Transverse colon (tissue), 4 donors: Measurements from ENCODE around the gene TCF19. TPM values are rescaled to one million over a fixed set of nuclear protein-coding genes. Genes with fewer than 3 reads are reported as not detected.

Experiments used
- DNase-seq: peaks from one replicate; pipeline ENCODE4 v3.0.0-alpha.2; 2019
- H3K27ac ChIP-seq, 4 donors: fragments of 200-600 bp; sonication (generic); 2 replicates each; pipeline ENCODE4 v1.5.1; 2016 to 2018; ENCODE audit warnings: inconsistent platforms in 4 of 4
- H3K27me3 ChIP-seq: fragments of 200-600 bp; sonication (generic); 2 replicates; pipeline ENCODE4 v1.5.1; 2017; ENCODE audit warnings: inconsistent platforms
- H3K36me3 ChIP-seq, 4 donors: fragments of 200-600 bp; sonication (generic); 2 replicates each; pipeline ENCODE4 v1.5.1; 2017 to 2019; ENCODE audit warnings: inconsistent platforms in 4 of 4
- H3K4me1 ChIP-seq, 4 donors: fragments of 200-600 bp; sonication (generic); 2 replicates each; pipeline ENCODE4 v1.5.1; 2017 to 2020; ENCODE audit warnings: inconsistent platforms in 4 of 4
- H3K4me3 ChIP-seq, 4 donors: fragments of 200-600 bp; sonication (generic); 1 replicate in 1 of 4; 2 replicates in 3 of 4; pipeline versions ENCODE4 v1.5.1 to v1.6.1; 2017 to 2019; ENCODE audit warnings: inconsistent platforms in 4 of 4
- H3K9me3 ChIP-seq, 2 donors: fragments of 200-600 bp; sonication (generic); 2 replicates each; pipeline ENCODE4 v1.5.1; 2017 to 2019; ENCODE audit warnings: inconsistent platforms in 2 of 2
- CTCF ChIP-seq, 5 experiments: fragments of 200-600 bp in 3 of 5; fragments of 450-650 bp in 2 of 5; sonication (generic) in 3 of 5; IDR thresholded peaks; 1 replicate in 2 of 5; 2 replicates in 3 of 5; pipeline ENCODE4 v1.5.1; 2016 to 2017; ENCODE audit warnings: antibody characterized with exemption in 5 of 5, inconsistent platforms in 3 of 5, mild to moderate bottlenecking in 2 of 5, moderate library complexity in 1 of 5
- EP300 ChIP-seq: sonication (generic); formaldehyde crosslinking; IDR thresholded peaks from one replicate; pipeline ENCODE4 v1.6.1; 2017; ENCODE audit warnings: antibody characterized with exemption, low read depth
- POLR2A ChIP-seq: fragments of 450-650 bp; IDR thresholded peaks from one replicate; pipeline ENCODE4 v1.6.1; 2016; ENCODE audit warnings: antibody characterized with exemption, mild to moderate bottlenecking, moderate library complexity
- POLR2AphosphoS5 ChIP-seq, 3 donors: sonication (generic); formaldehyde crosslinking; IDR thresholded peaks; one replicate each; pipeline ENCODE4 v1.6.1; 2016; ENCODE audit warnings: antibody characterized with exemption in 3 of 3
- WGBS, 2 donors: methylation state at CpG; one replicate each; pipeline ENCODE4 v1.1.5; 2018; ENCODE audit warnings: low coverage in 1 of 2; 5-methylcytosine and 5-hydroxymethylcytosine counted together
- in situ Hi-C, 4 donors: fragments of 200-750 bp; cut with MboI; loops; one replicate each; pipeline versions ENCODE4 v1.15.0 to v1.15.1; 2017; ENCODE audit warnings: low sequenced_read_pairs in 3 of 4, low pct_ligation_motif_present in 1 of 4, low pct_unique_long_range_greater_than_20kb in 1 of 4
- intact Hi-C: fragments of 100-400 bp; cut with DNase I; formaldehyde crosslinking; loops from one replicate; pipeline ENCODE4 v1.15.1; 2023; ENCODE audit warnings: low total_unique reads
- total RNA-seq, 4 donors: library from RNA; depleted of rRNA; stranded (reverse); fragments of >200 nt; gene quantifications; one replicate each; pipeline ENCODE4 v1.1.0, GENCODE V29; 2016

Gene TCF19
- total RNA-seq, 4 donors from 2014 or later, result 1.6 to 5.2 (median 3.1) TPM

DNA sequence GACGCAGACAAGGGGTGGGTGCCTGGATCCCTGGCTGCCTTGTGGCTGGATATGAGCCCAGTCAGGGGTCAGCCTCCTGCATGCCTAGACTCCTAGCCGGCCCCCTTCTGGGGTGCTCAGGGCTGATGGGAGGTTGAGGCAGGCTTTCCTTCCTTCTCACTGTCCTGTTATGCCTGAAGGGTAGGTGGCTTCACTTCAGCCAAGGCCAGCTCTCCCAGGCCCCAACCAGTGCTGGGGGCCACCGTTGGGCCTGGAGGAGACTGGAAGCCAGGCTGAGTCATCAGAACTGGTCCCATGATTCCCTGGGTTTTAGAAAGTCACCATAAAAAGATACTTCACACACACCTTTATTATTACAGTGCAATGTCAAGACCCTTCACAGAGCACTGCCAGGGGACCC lies 15.0 kb downstream of the TCF19 start:
- Histone ChIP-seq H3K27me3 (no peaks in the 10 kb centered on the region), H3K4me3 (no peak overlapping the region), H3K36me3 (no peaks in the 10 kb centered on the region), H3K4me1 (peaks cover 0 to 2% (median under 1%) of the 10 kb centered on the region in 4 donors), H3K27ac (no peak overlapping the region), H3K9me3 (no peaks in the 10 kb centered on the region)
- in situ Hi-C loops, result no loop called here
- intact Hi-C loops, result no loop called here
- 82% methylated on average over 3 of the region's 3 CpGs; no CpG with 5 or more reads in 1 of the 2 donors for WGBS, 2 donors
- TF ChIP-seq CTCF (IDR thresholded peaks at IDR 0.05) (no peak), EP300 (no peak), POLR2A (no peak), POLR2AphosphoS5 (IDR thresholded peaks at IDR 0.05) (no peak)
- DNase-seq, result no peak

DNA sequence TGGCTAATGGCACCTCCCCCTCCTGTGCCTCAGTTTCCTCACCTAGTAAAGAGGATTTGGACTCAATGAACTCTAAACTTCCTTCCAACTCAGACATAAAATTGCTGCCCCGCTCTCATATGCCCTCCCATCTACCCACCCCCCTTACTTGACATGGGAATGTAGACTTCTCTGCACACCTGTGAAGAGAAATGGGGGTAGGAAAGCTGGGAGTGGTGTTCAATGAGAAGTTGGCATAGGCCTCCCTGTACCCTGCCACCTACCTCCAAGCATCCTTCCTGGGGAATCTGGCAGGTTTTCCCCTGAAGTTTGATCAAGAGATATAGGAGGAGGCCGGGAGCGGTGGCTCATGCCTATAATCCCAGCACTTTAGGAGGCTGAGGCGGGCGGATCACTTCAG lies 16.0 kb downstream of the TCF19 start:
- no peak for DNase-seq
- in situ Hi-C loops, result no loop called here
- no peaks in the 10 kb centered on the region for H3K27me3 ChIP-seq
- no peak for TF ChIP-seq EP300
- TF ChIP-seq POLR2A, result no peak
- no peak for TF ChIP-seq CTCF (IDR thresholded peaks at IDR 0.05)
- TF ChIP-seq POLR2AphosphoS5 (IDR thresholded peaks at IDR 0.05), result no peak
- H3K4me3 ChIP-seq, result no peak overlapping the region
- intact Hi-C loops, result no loop called here
- 99% methylated on average over 5 of the region's 5 CpGs; no CpG with 5 or more reads in 1 of the 2 donors for WGBS, 2 donors
- H3K4me1 ChIP-seq, result peaks cover 4 to 11% (median 10%) of the 10 kb centered on the region in 4 donors
- H3K27ac ChIP-seq, result no peak overlapping the region
- H3K36me3 ChIP-seq, result no peaks in the 10 kb centered on the region
- H3K9me3 ChIP-seq, result no peaks in the 10 kb centered on the region

DNA sequence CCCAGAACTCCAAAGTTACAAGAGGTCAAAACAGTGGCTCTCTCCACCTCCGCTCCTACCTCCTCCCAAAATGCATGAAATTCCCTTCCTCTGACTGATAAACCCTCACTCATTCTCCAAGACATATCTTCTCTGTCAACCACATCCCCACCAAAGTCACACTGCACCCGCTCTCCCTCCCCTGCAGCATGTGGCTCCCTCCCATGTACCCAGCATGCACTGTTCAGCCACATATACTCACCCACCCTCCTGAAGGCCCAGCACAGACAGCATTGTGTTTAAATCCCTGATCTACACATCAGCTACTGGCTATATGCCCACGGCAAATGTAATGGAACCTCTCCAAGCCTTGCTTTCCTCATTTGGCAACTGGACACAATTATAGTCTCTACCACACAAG lies 17.6 kb downstream of the TCF19 start:
- no peaks in the 10 kb centered on the region for H3K27me3 ChIP-seq
- H3K9me3 ChIP-seq, result no peaks in the 10 kb centered on the region
- in situ Hi-C loops, result no loop called here
- no peak for DNase-seq
- no peak overlapping the region for H3K27ac ChIP-seq
- H3K4me3 ChIP-seq, result no peak overlapping the region
- intact Hi-C loops, result no loop called here
- WGBS, 2 donors, result 80 to 84% methylated on average over 1 to 3 of the region's 3 CpGs
- peaks cover 4 to 17% (median 11%) of the 10 kb centered on the region in 4 donors for H3K4me1 ChIP-seq
- TF ChIP-seq POLR2A (no peak), CTCF (IDR thresholded peaks at IDR 0.05) (no peak), POLR2AphosphoS5 (IDR thresholded peaks at IDR 0.05) (no peak), EP300 (no peak)
- no peaks in the 10 kb centered on the region for H3K36me3 ChIP-seq

- Histone ChIP-seq H3K27ac (peak overlapping the region; percentile 34 to 55 (median 46)), H3K4me3 (no peak overlapping the region), H3K9me3 (no peaks in the 10 kb centered on the region), H3K36me3 (no peaks in the 10 kb centered on the region), H3K4me1 (peaks cover 4 to 17% (median 11%) of the 10 kb centered on the region in 4 donors), H3K27me3 (no peaks in the 10 kb centered on the region)
- intact Hi-C loops, result no loop called here
- DNase-seq, result no peak
- no peak for TF ChIP-seq POLR2AphosphoS5 (IDR thresholded peaks at IDR 0.05)
- TF ChIP-seq EP300, result no peak
- no peak for TF ChIP-seq POLR2A
- no peak for TF ChIP-seq CTCF (IDR thresholded peaks at IDR 0.05)
- in situ Hi-C loops, result no loop called here
- 27 to 47% methylated on average over 4 to 8 of the region's 8 CpGs for WGBS, 2 donors
These were observed 20.0 kb downstream of the TCF19 start for GRCh38 chr6:31178143-31179041.
